Fibroblast of skin of right quadriceps (primary cell): Measurements from ENCODE around the gene RAB5IF.
"Not testable (repeated sequence)": the region's sequence is repeated elsewhere in the genome, so short reads cannot be mapped to it uniquely, and the experiment has no call there.

ENCODE experiments used
- DNase-seq: peaks from one replicate; pipeline ENCODE4 v3.0.0-alpha.2; 2013

The RAB5IF gene

GRCh38 chr20:36587388-36588070 is 18.1 kb upstream of the RAB5IF start:
- DNase-seq, result no peak

- no peak for DNase-seq
Measured at GRCh38 chr20:36591281-36591680, 14.3 kb upstream of the RAB5IF start.

GRCh38 chr20:36591854-36592641 is 13.5 kb upstream of the RAB5IF start:
- peak; percentile 53 for DNase-seq

GRCh38 chr20:36593347-36593929 is 12.1 kb upstream of the RAB5IF start:
- DNase-seq, result no peak

- no peak for DNase-seq
Measured at GRCh38 chr20:36599912-36600345, 5.7 kb upstream of the RAB5IF start.

- no peak for DNase-seq
Measured at GRCh38 chr20:36601540-36601939, 4.0 kb upstream of the RAB5IF start.

- DNase-seq, result no peak
Measured at GRCh38 chr20:36604952-36605398, 604 bp upstream of the RAB5IF start.

- no peak for DNase-seq
Measured at GRCh38 chr20:36606158-36607066, 833 bp downstream of the RAB5IF start.

- no peak for DNase-seq
Measured at GRCh38 chr20:36607586-36608387, 2.2 kb downstream of the RAB5IF start.

- DNase-seq, result not testable (repeated sequence)
Measured at GRCh38 chr20:36608388-36608728, 2.8 kb downstream of the RAB5IF start.

- DNase-seq, result no peak
Measured at GRCh38 chr20:36611625-36612024, 6.0 kb downstream of the RAB5IF start.

- no peak for DNase-seq
Measured at GRCh38 chr20:36613974-36614373, 8.4 kb downstream of the RAB5IF start.

- DNase-seq, result no peak
Measured at GRCh38 chr20:36614781-36615557, 9.4 kb downstream of the RAB5IF start.

- DNase-seq, result no peak
Measured at GRCh38 chr20:36620917-36621316, 15.3 kb downstream of the RAB5IF start.

- DNase-seq, result no peak
Measured at GRCh38 chr20:36623444-36623843, 17.9 kb downstream of the RAB5IF start.

- no peak for DNase-seq
Measured at GRCh38 chr20:36624068-36624943, 18.7 kb downstream of the RAB5IF start.

GRCh38 chr20:36624944-36625324 is 19.4 kb downstream of the RAB5IF start:
- DNase-seq, result no peak

- no peak for DNase-seq
Measured at GRCh38 chr20:36628076-36628475, 22.5 kb downstream of the RAB5IF start.

GRCh38 chr20:36629719-36630681 is 24.4 kb downstream of the RAB5IF start:
- no peak for DNase-seq
